Vagina (tissue), 2 donors: ENCODE results near the gene TMEM178B. TPM values are rescaled to one million over a fixed set of nuclear protein-coding genes. Genes with fewer than 3 reads are reported as not detected.

Experiments
- DNase-seq, 2 donors: peaks; one replicate each; pipeline ENCODE4 v3.0.0-alpha.2; 2017; ENCODE audit errors: extremely low spot score in 2 of 2
- H3K27ac ChIP-seq: fragments of 200-600 bp; sonication (generic); one replicate; pipeline ENCODE4 v1.5.1; 2019
- H3K27me3 ChIP-seq: fragments of 200-600 bp; sonication (generic); one replicate; pipeline ENCODE4 v1.5.1; 2019
- H3K36me3 ChIP-seq, 2 donors: fragments of 200-600 bp; sonication (generic); one replicate each; pipeline ENCODE4 v1.5.1; 2017 to 2019
- H3K4me1 ChIP-seq: fragments of 200-600 bp; sonication (generic); one replicate; pipeline ENCODE4 v1.5.1; 2019
- H3K4me3 ChIP-seq, 2 donors: fragments of 200-600 bp; sonication (generic); 1 replicate in 1 of 2; 2 replicates in 1 of 2; pipeline ENCODE4 v1.5.1; 2016 to 2019
- H3K9me3 ChIP-seq: fragments of 200-600 bp; sonication (generic); one replicate; pipeline ENCODE4 v1.5.1; 2019
- POLR2A ChIP-seq, 2 donors: fragments of 450-650 bp; IDR thresholded peaks; one replicate each; pipeline ENCODE4 v1.6.1; 2017; ENCODE audit warnings: antibody characterized with exemption in 2 of 2, mild to moderate bottlenecking in 2 of 2, moderate library complexity in 2 of 2
- POLR2AphosphoS5 ChIP-seq, 2 donors: sonication (generic); formaldehyde crosslinking; IDR thresholded peaks; one replicate each; pipeline ENCODE4 v1.9.0; 2017; ENCODE audit warnings: antibody characterized with exemption in 2 of 2, mild to moderate bottlenecking in 2 of 2, low read depth in 1 of 2; ENCODE audit not compliant: insufficient read depth in 1 of 2
- intact Hi-C: fragments of 100-400 bp; cut with DNase I; formaldehyde crosslinking; loops from one replicate; pipeline ENCODE4 v1.15.1; 2023
- total RNA-seq: library from RNA; depleted of rRNA; stranded (reverse); fragments of >200 nt; gene quantifications from one replicate; pipeline ENCODE4 v1.2.3, GENCODE V29; 2016
- TF ChIP-seq, protein P1 (sequence below), 3 experiments: fragments of 450-650 bp in 2 of 3; fragments of 200-600 bp in 1 of 3; sonication (generic) in 1 of 3; IDR thresholded peaks; one replicate each; pipeline ENCODE4 v1.5.1; 2017 to 2019; ENCODE audit warnings: antibody characterized with exemption in 3 of 3, mild to moderate bottlenecking in 2 of 3, moderate library complexity in 2 of 3

The TMEM178B gene
- total RNA-seq, 1 donor from 2014 or later = 1.2 TPM

- no peaks in the 10 kb centered on the region for H3K9me3 ChIP-seq
- H3K4me3 ChIP-seq = no peak overlapping the region
- TF ChIP-seq POLR2AphosphoS5 (IDR thresholded peaks at IDR 0.05; ENCODE audit: insufficient read depth in 1 of 2, low read depth in 1 of 2) (no peak), POLR2A (IDR thresholded peaks at IDR 0.05) (no peak)
- TF ChIP-seq, protein P1, sequence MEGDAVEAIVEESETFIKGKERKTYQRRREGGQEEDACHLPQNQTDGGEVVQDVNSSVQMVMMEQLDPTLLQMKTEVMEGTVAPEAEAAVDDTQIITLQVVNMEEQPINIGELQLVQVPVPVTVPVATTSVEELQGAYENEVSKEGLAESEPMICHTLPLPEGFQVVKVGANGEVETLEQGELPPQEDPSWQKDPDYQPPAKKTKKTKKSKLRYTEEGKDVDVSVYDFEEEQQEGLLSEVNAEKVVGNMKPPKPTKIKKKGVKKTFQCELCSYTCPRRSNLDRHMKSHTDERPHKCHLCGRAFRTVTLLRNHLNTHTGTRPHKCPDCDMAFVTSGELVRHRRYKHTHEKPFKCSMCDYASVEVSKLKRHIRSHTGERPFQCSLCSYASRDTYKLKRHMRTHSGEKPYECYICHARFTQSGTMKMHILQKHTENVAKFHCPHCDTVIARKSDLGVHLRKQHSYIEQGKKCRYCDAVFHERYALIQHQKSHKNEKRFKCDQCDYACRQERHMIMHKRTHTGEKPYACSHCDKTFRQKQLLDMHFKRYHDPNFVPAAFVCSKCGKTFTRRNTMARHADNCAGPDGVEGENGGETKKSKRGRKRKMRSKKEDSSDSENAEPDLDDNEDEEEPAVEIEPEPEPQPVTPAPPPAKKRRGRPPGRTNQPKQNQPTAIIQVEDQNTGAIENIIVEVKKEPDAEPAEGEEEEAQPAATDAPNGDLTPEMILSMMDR (IDR thresholded peaks at IDR 0.05) = no peak
- no peaks in the 10 kb centered on the region for H3K27me3 ChIP-seq
- H3K4me1 ChIP-seq = no peaks in the 10 kb centered on the region
- H3K36me3 ChIP-seq = no peaks in the 10 kb centered on the region
- intact Hi-C loops = no loop called here
- H3K27ac ChIP-seq = no peak overlapping the region
- DNase-seq = no peak
Measured at GRCh38 chr7:141369422-141369821, 295.6 kb downstream of the TMEM178B start.

GRCh38 chr7:141370178-141370577, 296.3 kb downstream of the TMEM178B start:
- Histone ChIP-seq H3K27ac (no peak overlapping the region), H3K9me3 (no peaks in the 10 kb centered on the region), H3K4me3 (no peak overlapping the region), H3K27me3 (no peaks in the 10 kb centered on the region), H3K4me1 (no peaks in the 10 kb centered on the region), H3K36me3 (no peaks in the 10 kb centered on the region)
- TF ChIP-seq POLR2AphosphoS5 (IDR thresholded peaks at IDR 0.05; ENCODE audit: insufficient read depth in 1 of 2, low read depth in 1 of 2) (no peak), POLR2A (IDR thresholded peaks at IDR 0.05) (no peak)
- TF ChIP-seq, protein P1 (IDR thresholded peaks at IDR 0.05) = no peak
- DNase-seq = no peak
- intact Hi-C loops = loop anchor here (2.0 kb wide), 1 partner anchor 19 kb away; no protein-coding TSS in a partner anchor

DNA sequence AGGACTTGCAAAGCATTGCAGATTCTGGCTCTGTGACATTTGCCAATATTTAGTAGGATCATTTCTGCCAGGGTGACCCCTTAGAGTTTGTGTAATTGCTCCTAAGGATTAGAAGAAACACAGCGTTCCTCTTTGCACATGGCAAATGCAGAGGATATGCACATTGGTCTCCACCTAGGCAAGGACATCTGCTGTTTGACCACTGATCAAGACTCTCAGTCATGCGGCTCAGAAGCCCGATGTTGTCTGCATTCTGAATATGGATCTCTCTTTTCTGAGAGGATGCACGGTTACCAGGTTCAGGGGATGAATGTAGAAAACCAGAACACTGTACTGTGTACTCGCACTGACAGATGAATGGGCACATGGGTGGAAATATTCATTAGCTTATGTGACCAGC, 296.8 kb downstream of the TMEM178B start:
- Histone ChIP-seq H3K4me1 (no peaks in the 10 kb centered on the region), H3K4me3 (no peak overlapping the region)
- intact Hi-C loops = loop anchor here (2.0 kb wide), 1 partner anchor 20 kb away; no protein-coding TSS in a partner anchor

GRCh38 chr7:141374425-141374824, 300.6 kb downstream of the TMEM178B start:
- H3K9me3 ChIP-seq = no peaks in the 10 kb centered on the region
- H3K4me1 ChIP-seq = no peaks in the 10 kb centered on the region
- H3K36me3 ChIP-seq = no peaks in the 10 kb centered on the region
- TF ChIP-seq POLR2A (IDR thresholded peaks at IDR 0.05) = no peak
- TF ChIP-seq, protein P1 (IDR thresholded peaks at IDR 0.05) = no peak
- TF ChIP-seq POLR2AphosphoS5 (IDR thresholded peaks at IDR 0.05; ENCODE audit: insufficient read depth in 1 of 2, low read depth in 1 of 2) = no peak
- no peak overlapping the region for H3K4me3 ChIP-seq
- intact Hi-C loops = no loop called here
- no peak overlapping the region for H3K27ac ChIP-seq
- no peak for DNase-seq
- H3K27me3 ChIP-seq = no peaks in the 10 kb centered on the region

More for the DNA sequence above, 296.8 kb downstream of the TMEM178B start:
- TF ChIP-seq POLR2AphosphoS5 (IDR thresholded peaks at IDR 0.05; ENCODE audit: insufficient read depth in 1 of 2, low read depth in 1 of 2) (no peak), POLR2A (IDR thresholded peaks at IDR 0.05) (no peak)
- TF ChIP-seq, protein P1 (IDR thresholded peaks at IDR 0.05) = no peak
- no peaks in the 10 kb centered on the region for H3K36me3 ChIP-seq
- no peak overlapping the region for H3K27ac ChIP-seq
- H3K9me3 ChIP-seq = no peaks in the 10 kb centered on the region
- no peak for DNase-seq
- no peaks in the 10 kb centered on the region for H3K27me3 ChIP-seq

GRCh38 chr7:141375442-141375841, 301.6 kb downstream of the TMEM178B start:
- TF ChIP-seq, protein P1 (IDR thresholded peaks at IDR 0.05) = no peak
- no peak for TF ChIP-seq POLR2A (IDR thresholded peaks at IDR 0.05)
- TF ChIP-seq POLR2AphosphoS5 (IDR thresholded peaks at IDR 0.05; ENCODE audit: insufficient read depth in 1 of 2, low read depth in 1 of 2) = no peak
- intact Hi-C loops = no loop called here

More at GRCh38 chr7:141375442-141375841, 301.6 kb downstream of the TMEM178B start:
- no peak overlapping the region for H3K27ac ChIP-seq
- no peak overlapping the region for H3K4me3 ChIP-seq
- DNase-seq = no peak
- H3K27me3 ChIP-seq = no peaks in the 10 kb centered on the region
- H3K36me3 ChIP-seq = no peaks in the 10 kb centered on the region
- H3K9me3 ChIP-seq = no peaks in the 10 kb centered on the region
- no peaks in the 10 kb centered on the region for H3K4me1 ChIP-seq
